Measurements from ENCODE around the gene LCT. TPM values are rescaled to one million over a fixed set of nuclear protein-coding genes. Genes with fewer than 3 reads are reported as not detected.

The LCT gene
- total RNA-seq, 1 experiment from 2014 or later = 1.3 TPM

DNA sequence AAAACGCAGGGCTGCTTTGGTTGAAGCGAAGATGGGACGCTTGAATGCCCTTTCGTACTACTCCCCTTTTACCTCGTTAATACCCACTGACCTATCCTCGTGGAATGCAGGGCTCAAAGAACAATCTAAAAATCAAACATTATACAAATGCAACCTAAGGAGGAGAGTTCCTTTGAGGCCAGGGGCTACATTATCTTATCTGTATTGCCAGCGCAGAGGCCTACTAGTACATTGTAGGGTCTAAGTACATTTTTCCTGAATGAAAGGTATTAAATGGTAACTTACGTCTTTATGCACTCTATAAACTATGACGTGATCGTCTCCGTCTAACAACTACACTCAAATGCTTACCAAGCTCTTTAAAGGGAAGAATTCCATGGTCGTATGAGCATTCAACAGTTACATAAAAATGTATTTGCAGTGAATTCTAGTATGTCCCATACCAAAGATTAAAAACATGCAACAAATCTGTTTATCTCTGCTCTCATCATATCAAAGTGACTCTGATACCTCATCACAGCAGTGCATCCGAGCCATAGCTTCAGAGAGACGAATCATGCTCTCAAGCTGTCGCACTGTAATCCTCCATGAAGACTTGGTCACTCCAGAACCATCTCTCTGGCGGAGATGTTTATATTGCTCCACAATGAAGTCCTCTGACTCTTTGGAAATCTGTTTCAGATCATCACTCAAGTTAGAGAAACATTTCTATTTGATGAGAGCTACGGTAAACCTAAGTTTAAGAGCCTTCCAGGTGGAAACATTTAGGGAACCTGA is 14.1 kb upstream of the LCT start:
- Mint-ChIP-seq H3K4me1 (ENCODE audit: low read depth, unreplicated experiment) (no peaks in the 10 kb centered on the region), H3K9me3 (ENCODE audit: low read depth, unreplicated experiment) (no peaks in the 10 kb centered on the region), H3K36me3 (ENCODE audit: insufficient read depth, unreplicated experiment) (peaks cover 5% of the 10 kb centered on the region), H3K27me3 (ENCODE audit: unreplicated experiment) (no peaks in the 10 kb centered on the region), H3K27ac (ENCODE audit: unreplicated experiment) (no peak overlapping the region), H3K4me3 (ENCODE audit: low read depth, unreplicated experiment) (no peak overlapping the region)
- BruUV-seq (replicated peaks) = no TSS peak
- intact Hi-C loops (cut with micrococcal nuclease; ENCODE audit: unreplicated experiment) = no loop called here
- DNase-seq = no peak
- TF ChIP-seq, protein P1, sequence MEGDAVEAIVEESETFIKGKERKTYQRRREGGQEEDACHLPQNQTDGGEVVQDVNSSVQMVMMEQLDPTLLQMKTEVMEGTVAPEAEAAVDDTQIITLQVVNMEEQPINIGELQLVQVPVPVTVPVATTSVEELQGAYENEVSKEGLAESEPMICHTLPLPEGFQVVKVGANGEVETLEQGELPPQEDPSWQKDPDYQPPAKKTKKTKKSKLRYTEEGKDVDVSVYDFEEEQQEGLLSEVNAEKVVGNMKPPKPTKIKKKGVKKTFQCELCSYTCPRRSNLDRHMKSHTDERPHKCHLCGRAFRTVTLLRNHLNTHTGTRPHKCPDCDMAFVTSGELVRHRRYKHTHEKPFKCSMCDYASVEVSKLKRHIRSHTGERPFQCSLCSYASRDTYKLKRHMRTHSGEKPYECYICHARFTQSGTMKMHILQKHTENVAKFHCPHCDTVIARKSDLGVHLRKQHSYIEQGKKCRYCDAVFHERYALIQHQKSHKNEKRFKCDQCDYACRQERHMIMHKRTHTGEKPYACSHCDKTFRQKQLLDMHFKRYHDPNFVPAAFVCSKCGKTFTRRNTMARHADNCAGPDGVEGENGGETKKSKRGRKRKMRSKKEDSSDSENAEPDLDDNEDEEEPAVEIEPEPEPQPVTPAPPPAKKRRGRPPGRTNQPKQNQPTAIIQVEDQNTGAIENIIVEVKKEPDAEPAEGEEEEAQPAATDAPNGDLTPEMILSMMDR (IDR thresholded peaks at IDR 0.05; ENCODE audit: unreplicated experiment) = no peak
- CTCF ChIA-PET = no interaction called here

DNA sequence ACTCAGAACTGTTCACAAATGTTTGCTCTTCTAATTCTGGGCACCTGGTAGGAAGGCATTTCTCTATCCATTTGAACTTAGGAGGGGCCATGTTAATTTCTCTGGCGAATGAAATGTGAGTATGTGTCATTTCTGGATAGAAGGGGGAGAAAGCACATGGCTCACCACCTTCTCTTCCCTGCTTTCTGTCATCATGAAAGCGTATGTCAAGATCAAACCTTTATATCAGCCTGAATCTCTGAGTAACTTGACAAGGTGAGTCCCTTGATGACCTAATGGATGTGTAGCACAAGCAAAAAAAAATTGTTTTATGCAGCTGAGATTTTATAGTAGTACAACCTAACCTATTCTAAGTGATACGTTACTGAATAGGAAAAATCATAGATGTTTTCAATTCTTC is 12.1 kb upstream of the LCT start:
- no peak for DNase-seq
- Mint-ChIP-seq H3K4me3 (ENCODE audit: low read depth, unreplicated experiment) (no peak overlapping the region), H3K4me1 (ENCODE audit: low read depth, unreplicated experiment) (no peaks in the 10 kb centered on the region), H3K9me3 (ENCODE audit: low read depth, unreplicated experiment) (no peaks in the 10 kb centered on the region), H3K27me3 (ENCODE audit: unreplicated experiment) (no peaks in the 10 kb centered on the region), H3K27ac (ENCODE audit: unreplicated experiment) (no peak overlapping the region), H3K36me3 (ENCODE audit: insufficient read depth, unreplicated experiment) (peaks cover 5% of the 10 kb centered on the region)
- intact Hi-C loops (cut with micrococcal nuclease; ENCODE audit: unreplicated experiment) = no loop called here
- BruUV-seq (replicated peaks) = no TSS peak
- CTCF ChIA-PET = no interaction called here
- TF ChIP-seq, protein P1 (IDR thresholded peaks at IDR 0.05; ENCODE audit: unreplicated experiment) = no peak

DNA sequence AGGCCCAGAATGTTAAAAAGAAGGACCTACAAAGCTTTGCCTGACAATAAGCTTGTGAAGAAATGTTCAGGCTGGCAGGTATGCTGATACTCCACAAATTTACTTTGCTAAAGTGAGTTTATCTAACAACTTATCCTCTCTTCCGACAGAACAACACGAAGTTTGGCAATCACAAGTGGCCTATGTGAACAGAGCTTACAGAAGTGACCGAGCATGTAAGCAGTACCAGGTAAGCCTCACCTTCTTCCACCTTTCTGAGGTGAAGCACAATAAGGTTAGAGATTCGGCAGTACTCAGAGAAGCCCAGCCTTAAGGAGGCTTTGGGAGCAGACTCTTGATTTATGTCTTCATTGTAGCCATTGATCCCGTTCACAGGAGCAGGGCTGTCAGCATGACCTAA is 9.0 kb upstream of the LCT start:
- TF ChIP-seq, protein P1 (IDR thresholded peaks at IDR 0.05; ENCODE audit: unreplicated experiment) = no peak
- CTCF ChIA-PET = interaction anchor here (0.6 kb wide), 1 partner anchor 297 kb away, joined by 3 read pairs; no protein-coding TSS in a partner anchor
- Mint-ChIP-seq H3K27me3 (ENCODE audit: unreplicated experiment) (no peaks in the 10 kb centered on the region), H3K9me3 (ENCODE audit: low read depth, unreplicated experiment) (no peaks in the 10 kb centered on the region), H3K27ac (ENCODE audit: unreplicated experiment) (no peak overlapping the region), H3K4me3 (ENCODE audit: low read depth, unreplicated experiment) (no peak overlapping the region), H3K36me3 (ENCODE audit: insufficient read depth, unreplicated experiment) (peaks cover 5% of the 10 kb centered on the region), H3K4me1 (ENCODE audit: low read depth, unreplicated experiment) (no peaks in the 10 kb centered on the region)
- DNase-seq = no peak
- no TSS peak for BruUV-seq (replicated peaks)
- intact Hi-C loops (cut with micrococcal nuclease; ENCODE audit: unreplicated experiment) = no loop called here

DNA sequence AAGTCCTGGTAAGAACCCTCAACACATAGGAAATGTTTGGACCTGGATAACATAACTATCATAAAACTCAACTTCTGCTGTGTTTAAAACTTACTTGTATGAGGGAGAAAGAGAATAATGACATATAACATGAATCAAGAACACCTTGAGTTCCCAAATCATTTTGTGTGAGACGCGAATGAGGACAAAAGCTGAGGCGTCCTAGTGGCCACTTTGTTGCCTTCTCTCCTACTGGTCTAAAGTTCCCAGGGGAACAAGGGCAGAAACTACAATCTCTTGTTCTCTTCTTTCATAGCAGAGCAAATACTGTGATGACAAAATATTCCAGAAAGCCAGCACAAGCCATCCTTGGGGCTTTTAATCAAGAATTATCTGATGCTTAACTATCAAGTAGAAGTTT is 8.3 kb upstream of the LCT start:
- Mint-ChIP-seq H3K4me1 (ENCODE audit: low read depth, unreplicated experiment) (no peaks in the 10 kb centered on the region), H3K36me3 (ENCODE audit: insufficient read depth, unreplicated experiment) (peaks cover 5% of the 10 kb centered on the region), H3K9me3 (ENCODE audit: low read depth, unreplicated experiment) (no peaks in the 10 kb centered on the region), H3K27me3 (ENCODE audit: unreplicated experiment) (no peaks in the 10 kb centered on the region), H3K4me3 (ENCODE audit: low read depth, unreplicated experiment) (no peak overlapping the region), H3K27ac (ENCODE audit: unreplicated experiment) (no peak overlapping the region)
- DNase-seq = no peak
- TF ChIP-seq, protein P1 (IDR thresholded peaks at IDR 0.05; ENCODE audit: unreplicated experiment) = no peak
- BruUV-seq (replicated peaks) = no TSS peak
- CTCF ChIA-PET = no interaction called here
- intact Hi-C loops (cut with micrococcal nuclease; ENCODE audit: unreplicated experiment) = no loop called here
